ENCODE results near the gene MTHFR.

The MTHFR gene

DNA sequence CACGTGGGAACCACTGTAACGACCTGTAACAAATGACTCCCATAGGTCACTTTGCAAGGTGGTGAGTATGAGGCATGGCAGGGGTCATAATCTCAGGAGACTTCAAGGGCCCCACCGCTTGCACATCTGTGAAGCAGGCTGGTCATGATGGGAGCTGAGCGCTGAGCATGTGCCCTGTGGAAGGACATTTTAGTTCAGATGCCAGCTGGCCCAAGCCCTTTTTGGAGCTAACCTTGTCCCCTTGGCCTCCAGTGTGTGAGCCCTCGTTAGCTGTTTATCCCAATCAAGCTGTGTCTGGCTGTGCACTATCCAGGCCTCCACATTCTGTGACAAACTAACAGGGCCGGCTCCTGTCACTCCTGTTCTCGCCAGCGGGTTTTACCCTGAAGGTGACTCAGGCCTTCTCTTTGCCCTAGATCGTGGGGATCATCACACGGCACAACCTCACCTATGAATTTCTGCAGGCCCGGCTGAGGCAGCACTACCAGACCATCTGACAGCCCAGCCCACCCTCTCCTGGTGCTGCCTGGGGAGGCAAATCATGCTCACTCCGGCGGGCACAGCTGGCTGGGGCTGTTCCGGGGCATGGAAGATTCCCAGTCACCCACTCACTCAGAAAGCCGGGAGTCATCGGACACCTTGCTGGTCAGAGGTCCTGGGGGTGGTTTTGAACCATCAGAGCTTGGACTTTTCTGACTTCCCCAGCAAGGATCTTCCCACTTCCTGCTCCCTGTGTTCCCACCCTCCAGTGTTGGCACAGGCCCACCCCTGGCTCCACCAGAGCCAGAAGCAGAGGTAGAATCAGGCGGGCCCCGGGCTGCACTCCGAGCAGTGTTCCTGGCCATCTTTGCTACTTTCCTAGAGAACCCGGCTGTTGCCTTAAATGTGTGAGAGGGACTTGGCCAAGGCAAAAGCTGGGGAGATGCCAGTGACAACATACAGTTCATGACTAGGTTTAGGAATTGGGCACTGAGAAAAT, 34.3 kb upstream of the MTHFR start:
- in situ Hi-C loops (cut with HindIII; ENCODE audit: low pct_unique_long_range_greater_than_20kb, low sequenced_read_pairs): no loop called here
- DNase-seq (ENCODE audit: low read depth in 1 of 2, low spot score in 1 of 2): no peak
- TF ChIP-seq JUND (IDR thresholded peaks at IDR 0.05; ENCODE audit: low read depth): no peak

- peak; percentile 63 to 82 for DNase-seq (ENCODE audit: low read depth in 1 of 2, low spot score in 1 of 2)
- in situ Hi-C loops (cut with HindIII; ENCODE audit: low pct_unique_long_range_greater_than_20kb, low sequenced_read_pairs): no loop called here
- no peak for TF ChIP-seq JUND (IDR thresholded peaks at IDR 0.05; ENCODE audit: low read depth)
Measured at GRCh38 chr1:11838349-11839272, 32.8 kb upstream of the MTHFR start.

GRCh38 chr1:11837767-11838348, 32.1 kb upstream of the MTHFR start:
- no peak for TF ChIP-seq JUND (IDR thresholded peaks at IDR 0.05; ENCODE audit: low read depth)
- DNase-seq (ENCODE audit: low read depth in 1 of 2, low spot score in 1 of 2): no peak
- in situ Hi-C loops (cut with HindIII; ENCODE audit: low pct_unique_long_range_greater_than_20kb, low sequenced_read_pairs): no loop called here

GRCh38 chr1:11836955-11837766, 31.4 kb upstream of the MTHFR start:
- in situ Hi-C loops (cut with HindIII; ENCODE audit: low pct_unique_long_range_greater_than_20kb, low sequenced_read_pairs): no loop called here
- no peak for DNase-seq (ENCODE audit: low read depth in 1 of 2, low spot score in 1 of 2)

GRCh38 chr1:11835441-11836225, 29.9 kb upstream of the MTHFR start:
- TF ChIP-seq JUND (IDR thresholded peaks at IDR 0.05; ENCODE audit: low read depth): no peak
- no peak for DNase-seq (ENCODE audit: low read depth in 1 of 2, low spot score in 1 of 2)
- in situ Hi-C loops (cut with HindIII; ENCODE audit: low pct_unique_long_range_greater_than_20kb, low sequenced_read_pairs): no loop called here

More at GRCh38 chr1:11836955-11837766, 31.4 kb upstream of the MTHFR start:
- TF ChIP-seq JUND (IDR thresholded peaks at IDR 0.05; ENCODE audit: low read depth): no peak

DNA sequence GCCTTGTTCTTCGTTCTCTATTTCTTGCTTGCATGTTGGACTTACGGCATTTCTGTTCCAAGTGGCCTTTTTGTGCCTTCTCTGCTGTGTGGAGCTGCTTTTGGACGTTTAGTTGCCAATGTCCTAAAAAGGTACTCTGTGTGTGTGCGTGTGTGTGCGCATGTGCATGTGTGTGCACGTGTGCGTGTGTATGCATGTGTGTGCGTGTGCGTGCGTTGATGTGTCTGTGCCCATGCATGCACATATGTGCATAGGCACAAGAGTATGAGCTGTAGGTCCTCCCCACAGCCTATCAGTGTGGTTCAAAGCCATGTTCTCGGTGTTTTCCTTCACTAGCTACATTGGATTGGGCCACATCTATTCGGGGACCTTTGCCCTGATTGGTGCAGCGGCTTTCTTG, 28.1 kb upstream of the MTHFR start:
- DNase-seq (ENCODE audit: low read depth in 1 of 2, low spot score in 1 of 2): no peak
- no peak for TF ChIP-seq JUND (IDR thresholded peaks at IDR 0.05; ENCODE audit: low read depth)
- in situ Hi-C loops (cut with HindIII; ENCODE audit: low pct_unique_long_range_greater_than_20kb, low sequenced_read_pairs): no loop called here

DNA sequence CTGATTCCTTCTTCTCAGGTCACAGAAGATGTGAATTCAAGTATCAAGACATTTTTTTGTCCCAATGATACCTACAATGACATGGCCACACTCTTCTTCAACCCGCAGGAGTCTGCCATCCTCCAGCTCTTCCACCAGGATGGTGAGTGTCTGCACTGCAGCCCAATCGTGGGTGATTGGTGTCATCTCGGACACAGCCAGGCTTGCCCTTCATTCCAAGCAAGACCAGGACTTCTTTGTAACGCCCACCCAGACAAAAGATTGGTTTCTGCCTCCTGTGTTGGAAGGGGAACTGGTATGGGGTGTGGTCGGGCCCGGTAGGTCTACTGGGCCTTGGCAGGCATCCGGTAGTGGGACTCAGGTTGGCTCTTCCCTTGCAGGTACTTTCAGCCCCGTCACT, 27.7 kb upstream of the MTHFR start:
- no peak for DNase-seq (ENCODE audit: low read depth in 1 of 2, low spot score in 1 of 2)
- TF ChIP-seq JUND (IDR thresholded peaks at IDR 0.05; ENCODE audit: low read depth): no peak
- in situ Hi-C loops (cut with HindIII; ENCODE audit: low pct_unique_long_range_greater_than_20kb, low sequenced_read_pairs): no loop called here

DNA sequence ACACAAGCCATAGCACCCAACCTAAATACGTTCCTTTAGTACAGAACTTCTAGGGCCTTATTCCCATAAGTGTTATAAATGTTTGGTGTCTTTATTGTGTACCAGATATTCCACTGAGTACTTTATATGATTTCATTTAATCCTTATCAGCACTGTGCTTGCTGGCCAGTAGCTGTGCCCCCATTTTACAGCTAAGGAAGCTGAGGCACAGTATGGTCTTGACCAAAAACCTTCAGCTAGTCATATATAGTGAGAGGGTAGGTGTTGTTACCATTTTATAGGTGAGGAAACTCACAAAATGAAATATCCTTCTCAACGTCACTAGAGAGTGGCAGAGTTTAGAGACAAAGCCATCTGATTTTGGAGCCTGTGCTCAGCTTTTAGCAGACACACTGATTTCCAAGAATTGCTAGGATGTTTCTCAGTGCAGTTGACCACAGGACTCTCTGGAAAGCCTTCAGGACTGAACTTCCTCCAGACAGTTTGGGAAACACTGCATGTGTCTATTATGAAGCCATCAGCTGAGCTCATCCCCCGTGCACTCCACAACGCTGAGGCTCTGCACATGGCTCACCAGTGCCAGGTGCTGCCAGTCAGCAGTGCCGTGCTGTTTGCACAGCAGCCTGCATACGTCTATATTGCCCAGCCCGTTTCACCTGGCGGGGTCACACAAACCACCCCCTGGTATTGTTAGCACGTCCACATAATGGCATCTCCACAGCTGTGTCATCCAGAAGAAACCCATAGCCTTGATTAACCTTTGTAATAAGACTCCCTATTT, 26.4 kb upstream of the MTHFR start:
- no peak for TF ChIP-seq JUND (IDR thresholded peaks at IDR 0.05; ENCODE audit: low read depth)
- in situ Hi-C loops (cut with HindIII; ENCODE audit: low pct_unique_long_range_greater_than_20kb, low sequenced_read_pairs): no loop called here
- no peak for DNase-seq (ENCODE audit: low read depth in 1 of 2, low spot score in 1 of 2)

DNA sequence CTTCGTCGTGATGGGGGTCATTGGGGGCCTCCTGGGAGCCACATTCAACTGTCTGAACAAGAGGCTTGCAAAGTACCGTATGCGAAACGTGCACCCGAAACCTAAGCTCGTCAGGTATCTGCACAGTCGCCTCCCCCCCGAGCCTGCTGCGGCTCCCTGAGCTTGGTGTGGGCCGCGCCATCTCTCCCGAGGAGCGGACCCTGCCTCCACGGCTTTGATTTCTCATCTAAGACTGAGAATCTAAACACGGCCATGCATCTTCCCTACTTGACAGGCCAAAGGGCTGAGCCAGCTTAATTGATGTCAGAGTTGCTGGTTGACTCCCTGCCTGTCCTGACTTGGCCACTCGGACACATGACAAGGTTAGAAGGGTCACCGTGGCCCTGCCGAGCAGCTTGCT, 22.7 kb upstream of the MTHFR start:
- in situ Hi-C loops (cut with HindIII; ENCODE audit: low pct_unique_long_range_greater_than_20kb, low sequenced_read_pairs): no loop called here
- no peak for DNase-seq (ENCODE audit: low read depth in 1 of 2, low spot score in 1 of 2)
- TF ChIP-seq JUND (IDR thresholded peaks at IDR 0.05; ENCODE audit: low read depth): no peak

DNA sequence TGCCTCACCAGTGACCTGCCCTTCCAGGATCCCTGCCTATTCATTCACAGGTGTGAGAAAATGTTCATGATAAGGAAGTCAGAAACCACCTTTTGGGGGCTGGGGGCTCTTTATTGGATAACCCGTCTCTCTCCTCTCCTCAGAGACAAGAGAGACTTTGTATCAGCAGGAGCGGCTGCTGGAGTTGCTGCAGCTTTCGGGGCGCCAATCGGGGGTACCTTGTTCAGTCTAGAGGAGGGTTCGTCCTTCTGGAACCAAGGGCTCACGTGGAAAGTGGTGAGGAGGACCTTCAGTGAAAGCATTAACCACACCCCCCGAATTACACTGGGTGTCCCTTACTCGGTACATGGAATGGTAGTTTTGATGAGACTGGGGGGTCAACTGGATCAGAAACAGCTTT, 21.2 kb upstream of the MTHFR start:
- in situ Hi-C loops (cut with HindIII; ENCODE audit: low pct_unique_long_range_greater_than_20kb, low sequenced_read_pairs): no loop called here
- no peak for TF ChIP-seq JUND (IDR thresholded peaks at IDR 0.05; ENCODE audit: low read depth)
- DNase-seq (ENCODE audit: low read depth in 1 of 2, low spot score in 1 of 2): no peak

Measured in T47D (cell line).